G401 (cell line): ENCODE measurements around the gene EPB41L3. TPM values are rescaled to one million over a fixed set of nuclear protein-coding genes. Genes with fewer than 3 reads are reported as not detected.

ENCODE experiments used
- DNase-seq: peaks from one replicate; pipeline ENCODE4 v3.0.0-alpha.2; 2015; ENCODE audit warnings: low spot score
- in situ Hi-C: cut with HindIII; loops from 2 replicates; pipeline ENCODE4 v1.10.0; 2016; ENCODE audit warnings: low sequenced_read_pairs, mixed read lengths
- total RNA-seq: library from RNA; depleted of rRNA; stranded (reverse); fragments of >200 nt; shearing (Covaris generic); gene quantifications from 2 replicates; pipeline ENCODE4 v1.2.3, GENCODE V29; 2014

The EPB41L3 gene
- total RNA-seq, 1 experiment from 2014 or later, result 0.07 TPM

- no peak for DNase-seq
- in situ Hi-C loops, result no loop called here
Observed at GRCh38 chr18:5463390-5463789, 80.4 kb downstream of the EPB41L3 start.

DNA sequence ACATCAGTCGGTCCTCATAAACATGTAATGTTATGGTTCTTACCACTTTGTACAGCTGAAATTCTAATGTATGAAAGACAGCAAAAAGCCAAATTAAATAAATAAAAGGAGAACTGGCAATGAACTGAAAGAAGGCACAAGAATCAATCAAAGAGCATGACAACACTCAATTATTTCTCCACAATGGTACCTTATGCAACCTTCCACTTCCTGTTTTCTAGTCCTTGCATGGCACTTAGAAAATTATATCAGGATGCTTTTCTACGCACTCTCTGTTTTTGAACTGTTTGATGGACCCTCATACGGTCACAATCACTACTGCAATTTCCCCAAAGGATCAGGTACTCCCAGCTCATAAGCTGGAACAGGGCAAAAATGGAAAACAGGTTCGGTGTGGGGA lies 81.6 kb downstream of the EPB41L3 start:
- in situ Hi-C loops, result no loop called here
- no peak for DNase-seq

DNA sequence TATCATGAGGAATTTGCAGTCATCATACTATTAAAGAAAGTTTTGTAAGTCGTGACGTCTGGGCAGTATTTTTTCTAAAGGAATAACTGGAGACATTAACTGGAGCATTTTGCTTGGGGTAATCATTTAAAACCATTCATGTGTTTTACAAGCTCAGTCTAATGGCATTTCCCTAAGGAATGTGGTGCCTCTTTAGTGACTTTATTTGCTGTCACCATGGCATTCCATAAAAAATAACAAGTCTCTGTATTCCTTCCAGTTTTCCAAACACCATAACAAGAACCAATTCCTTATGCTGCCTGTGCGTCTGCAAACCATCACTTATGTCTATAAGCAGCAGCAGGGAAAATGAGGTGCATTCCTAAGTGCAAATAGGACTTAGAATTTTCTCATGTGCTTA lies 82.8 kb downstream of the EPB41L3 start:
- DNase-seq, result no peak
- in situ Hi-C loops, result no loop called here

DNA sequence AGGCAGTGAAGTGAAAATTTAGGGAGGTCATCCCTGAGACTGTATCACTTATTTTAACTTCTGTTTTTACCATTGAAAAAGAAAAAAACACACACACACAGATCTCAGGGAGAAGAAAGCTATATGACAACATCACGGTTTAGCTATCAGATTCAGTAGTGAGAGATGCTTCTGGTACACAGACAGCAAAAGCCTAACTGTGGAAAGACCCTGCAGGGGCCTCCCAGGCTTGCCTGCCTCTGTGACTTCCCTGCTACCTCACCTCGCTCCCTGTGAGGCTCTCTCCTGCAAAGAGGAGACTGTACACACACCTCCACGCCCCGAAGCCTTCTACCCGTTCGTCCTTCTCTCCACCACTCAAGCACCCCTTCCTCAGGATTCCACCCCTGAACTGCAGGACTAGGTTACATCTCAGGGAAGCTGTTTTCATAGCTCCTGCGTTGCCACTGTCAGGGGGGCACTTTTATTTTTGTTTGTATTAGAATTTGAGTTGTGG lies 86.3 kb downstream of the EPB41L3 start:
- DNase-seq, result peak; percentile 55
- in situ Hi-C loops, result no loop called here

DNA sequence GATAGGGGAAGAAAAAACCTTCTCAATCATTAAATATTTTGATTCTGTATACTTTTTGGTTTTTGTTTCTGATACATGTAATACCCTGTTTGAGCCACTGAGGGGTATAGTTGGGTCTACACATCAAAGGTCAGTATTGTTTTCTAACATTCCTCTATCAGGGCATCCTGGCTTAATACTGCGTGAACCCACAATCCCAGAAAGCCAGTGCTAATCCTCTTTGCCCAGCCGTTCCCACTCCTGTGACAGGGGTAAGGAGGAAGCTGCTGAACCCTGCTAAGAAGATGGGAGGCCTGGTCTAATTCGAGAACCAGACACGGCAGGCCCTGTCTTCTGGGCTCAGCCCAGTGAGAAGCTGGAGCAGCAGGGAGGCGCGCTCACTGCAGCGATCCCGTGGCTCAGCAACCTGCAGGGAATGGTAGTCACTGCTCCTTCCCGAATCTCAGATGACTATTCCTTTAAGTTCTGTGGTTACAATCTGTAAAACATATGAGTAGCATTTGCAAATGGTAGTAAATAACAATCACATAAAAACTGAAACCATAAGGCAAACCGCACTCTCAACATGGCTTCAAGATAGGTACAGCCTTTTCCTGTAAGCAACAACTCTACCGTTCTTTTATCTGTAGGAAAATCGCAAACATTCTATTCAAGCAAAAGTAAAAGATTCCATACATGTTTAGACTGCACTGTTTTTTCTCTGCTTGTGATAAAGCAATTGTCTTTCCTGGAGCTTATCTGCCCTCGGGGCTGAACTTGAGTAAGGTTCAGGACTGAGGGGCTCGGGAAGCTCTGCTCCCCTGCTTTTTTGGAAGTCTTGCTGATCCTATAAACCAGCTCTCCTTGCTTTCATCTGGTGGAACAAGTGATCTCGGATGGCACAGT lies 87.0 kb downstream of the EPB41L3 start:
- in situ Hi-C loops, result no loop called here
- DNase-seq, result peak; percentile 83

DNA sequence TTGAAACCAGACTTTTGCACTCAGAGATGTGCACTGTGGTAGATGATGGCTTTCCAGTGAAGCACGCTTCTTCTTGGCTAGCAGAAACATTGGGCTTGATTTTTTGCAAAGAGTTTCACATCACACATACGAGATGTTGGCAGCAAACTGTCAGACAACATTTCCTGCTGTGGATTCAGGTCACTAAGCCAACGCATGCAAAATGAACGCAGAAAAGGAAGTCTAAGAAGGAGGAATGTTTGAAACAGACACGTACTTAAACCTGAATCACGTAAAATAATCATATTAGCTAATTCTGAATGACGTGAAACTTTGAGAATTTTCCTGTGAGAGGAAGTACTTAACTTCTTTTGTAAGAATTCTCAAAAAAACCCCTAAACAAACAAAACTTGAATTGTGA lies 88.1 kb downstream of the EPB41L3 start:
- in situ Hi-C loops, result no loop called here
- DNase-seq, result peak; percentile 77

DNA sequence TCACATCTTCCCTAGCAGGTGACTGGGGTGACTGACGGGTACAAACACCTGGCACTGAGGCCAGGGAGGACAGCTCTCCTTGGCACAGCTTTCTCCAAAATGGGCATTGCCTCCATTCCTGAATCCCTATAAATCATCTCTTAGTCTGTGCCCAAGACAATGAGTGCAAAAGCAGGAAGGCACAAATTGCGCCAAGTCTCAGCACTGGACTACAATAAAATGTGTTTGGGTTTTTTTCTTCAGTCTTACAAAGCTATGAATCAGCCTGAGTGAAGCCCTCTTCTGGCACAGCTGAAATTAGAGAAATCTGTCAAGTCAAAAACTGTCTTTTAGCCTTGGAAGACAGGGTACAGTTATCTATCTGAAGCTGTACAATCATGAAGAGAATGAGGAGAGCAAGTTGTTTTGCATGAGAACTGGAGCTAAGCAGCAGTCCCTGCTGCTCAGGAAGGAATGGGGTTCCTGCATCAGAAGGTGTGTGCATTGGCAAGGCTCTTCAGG lies 90.8 kb downstream of the EPB41L3 start:
- peak; percentile 55 for DNase-seq
- in situ Hi-C loops, result no loop called here

GRCh38 chr18:5451871-5452270 lies 91.9 kb downstream of the EPB41L3 start:
- no peak for DNase-seq
- in situ Hi-C loops, result no loop called here

DNA sequence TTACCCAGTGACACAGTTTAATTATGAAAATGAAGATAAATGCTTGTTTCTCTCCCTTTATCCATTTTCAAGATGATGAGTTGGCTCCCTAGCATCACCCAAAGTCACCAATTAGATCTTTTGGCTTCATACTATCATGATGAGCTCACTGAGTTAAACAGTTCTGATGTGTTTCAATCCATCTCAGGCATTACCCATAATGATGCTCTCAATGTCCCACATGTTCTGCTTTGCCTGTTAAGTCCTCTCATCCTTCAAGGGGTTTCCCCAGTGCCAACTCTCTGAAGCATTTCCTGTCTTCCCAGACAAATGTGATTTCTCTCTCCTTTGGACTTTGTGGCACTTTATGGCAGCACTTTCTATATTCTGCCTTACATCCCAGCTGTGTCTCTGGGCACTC lies 92.6 kb downstream of the EPB41L3 start:
- in situ Hi-C loops, result no loop called here
- DNase-seq, result no peak

GRCh38 chr18:5449858-5450509 lies 93.8 kb downstream of the EPB41L3 start:
- DNase-seq, result no peak
- in situ Hi-C loops, result no loop called here

- in situ Hi-C loops, result no loop called here
- DNase-seq, result no peak
Observed at GRCh38 chr18:5447442-5447841, 96.4 kb downstream of the EPB41L3 start.

DNA sequence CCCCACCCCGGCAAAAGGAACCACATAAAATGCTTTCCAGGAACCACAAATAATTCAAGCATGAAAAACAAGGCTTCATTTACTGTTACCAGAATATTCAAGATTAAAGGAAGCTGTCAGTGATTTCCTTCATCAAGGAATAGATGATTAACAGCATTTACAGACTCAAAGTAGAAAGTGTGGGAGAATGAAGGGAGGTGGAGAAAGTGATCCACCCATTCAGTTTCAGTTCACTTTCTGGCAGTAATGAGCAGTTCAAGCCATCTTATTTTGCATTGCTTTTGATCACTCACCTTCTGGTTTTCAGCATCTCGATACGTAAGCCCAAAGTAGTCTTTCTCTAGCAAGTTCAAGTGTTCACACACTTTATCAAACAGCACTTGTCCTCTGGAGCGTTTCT lies 99.0 kb downstream of the EPB41L3 start:
- in situ Hi-C loops, result no loop called here

DNA sequence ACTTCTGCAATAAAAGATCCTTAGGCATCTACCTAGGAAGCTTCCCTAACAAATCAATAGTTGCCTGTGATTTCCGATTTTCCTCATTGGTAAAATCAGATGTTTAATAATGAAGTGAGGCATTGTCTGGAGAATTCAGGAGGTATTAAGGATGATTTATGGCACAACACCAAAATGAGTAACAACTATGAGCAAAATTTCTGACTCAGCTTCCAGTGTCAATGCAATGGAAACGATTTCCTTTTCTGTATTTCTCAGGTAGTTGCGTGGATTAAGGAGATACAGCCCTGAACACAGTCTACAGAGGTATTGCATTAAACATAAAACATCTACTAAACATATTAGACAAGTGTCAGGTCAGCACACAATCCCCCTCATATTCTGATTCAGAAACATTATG lies 99.5 kb downstream of the EPB41L3 start:
- in situ Hi-C loops, result no loop called here
- no peak for DNase-seq

More for the DNA sequence above, 99.0 kb downstream of the EPB41L3 start:
- no peak for DNase-seq

DNA sequence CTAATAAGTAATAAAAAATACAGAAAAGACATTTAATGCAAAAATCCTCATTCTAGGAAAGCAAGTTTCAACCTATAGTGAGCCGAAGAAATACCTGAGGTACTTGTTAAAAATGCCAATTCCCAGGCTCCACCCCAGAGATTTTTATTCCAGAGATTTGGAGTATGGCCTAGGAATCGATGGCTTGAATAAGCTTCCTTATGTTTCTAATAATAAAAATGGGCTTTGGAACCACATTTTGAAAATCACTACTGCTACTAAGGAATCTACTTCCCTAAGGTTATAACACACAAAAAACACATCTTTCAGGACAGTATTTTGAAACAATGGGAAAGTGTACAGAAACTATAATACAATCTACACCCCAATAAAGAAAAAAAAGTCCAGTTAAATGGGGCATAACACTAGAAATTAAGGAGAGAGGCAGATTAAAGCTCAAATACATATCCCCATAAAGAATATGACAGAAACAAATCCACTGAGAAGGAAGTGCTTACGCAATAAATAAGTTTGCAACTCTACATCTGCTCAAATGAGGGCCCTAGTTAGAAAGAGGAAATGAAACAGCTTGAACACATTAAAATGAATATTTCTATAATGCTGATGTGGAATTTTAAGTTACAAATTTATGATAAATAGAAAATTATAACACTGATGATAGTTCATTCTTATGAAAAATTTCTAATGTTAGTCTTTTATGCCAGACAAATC lies 103.7 kb downstream of the EPB41L3 start:
- in situ Hi-C loops, result no loop called here
- DNase-seq, result no peak

DNA sequence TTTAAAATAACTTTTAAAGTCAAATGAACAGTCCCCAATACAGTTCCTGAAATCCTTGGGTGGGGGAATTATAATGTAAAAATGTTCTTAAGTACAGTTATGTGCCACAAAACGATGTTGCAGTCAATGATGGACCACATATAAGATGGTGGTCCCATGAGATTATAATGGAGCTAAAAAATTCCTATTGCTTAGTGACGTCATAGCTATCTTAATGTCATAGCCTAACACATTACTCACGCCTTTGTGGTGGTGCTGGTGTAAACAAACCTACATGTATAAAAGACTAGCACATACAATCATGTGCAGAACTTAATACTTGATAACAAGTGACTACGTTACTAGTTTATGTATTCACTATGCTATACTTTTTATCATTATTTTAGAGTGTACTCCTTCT lies 109.4 kb downstream of the EPB41L3 start:
- DNase-seq, result no peak
- in situ Hi-C loops, result no loop called here

DNA sequence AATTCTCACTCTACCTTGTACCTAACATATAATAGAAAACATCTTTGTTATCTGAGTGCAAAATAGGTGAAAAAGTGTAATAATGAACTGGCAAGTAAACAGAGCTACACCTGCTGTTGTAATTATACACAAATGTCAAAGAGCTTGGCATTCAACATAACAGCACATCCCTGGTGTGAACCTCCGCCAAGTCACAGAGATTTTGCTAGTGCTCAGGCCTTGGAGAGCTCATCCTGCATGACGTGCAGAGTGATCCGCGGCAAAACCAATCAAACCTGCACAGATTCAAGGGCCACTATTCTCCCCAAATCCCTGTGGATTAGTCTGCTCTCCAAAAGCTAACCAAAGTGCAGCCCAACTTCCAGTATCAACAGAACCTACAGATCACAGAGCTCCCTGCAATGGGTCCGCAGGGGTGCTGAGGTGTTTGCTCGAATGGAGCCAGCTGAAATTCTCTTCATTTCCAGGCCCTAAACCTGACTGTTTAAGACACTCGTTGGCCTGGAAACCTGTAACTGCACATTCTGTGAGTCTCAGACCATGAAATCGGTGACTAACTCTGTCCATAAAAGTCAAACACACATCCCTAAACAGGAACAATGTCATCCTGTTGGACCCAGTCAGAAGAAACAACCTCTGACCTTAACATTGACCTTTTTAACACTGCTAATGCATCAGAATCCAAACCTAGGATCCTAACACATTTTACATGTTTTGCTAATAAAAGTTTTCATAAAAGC lies 111.8 kb downstream of the EPB41L3 start:
- peak; percentile 96 for DNase-seq
- in situ Hi-C loops, result no loop called here

GRCh38 chr18:5430131-5430530 lies 113.7 kb downstream of the EPB41L3 start:
- in situ Hi-C loops, result no loop called here
- DNase-seq, result no peak

DNA sequence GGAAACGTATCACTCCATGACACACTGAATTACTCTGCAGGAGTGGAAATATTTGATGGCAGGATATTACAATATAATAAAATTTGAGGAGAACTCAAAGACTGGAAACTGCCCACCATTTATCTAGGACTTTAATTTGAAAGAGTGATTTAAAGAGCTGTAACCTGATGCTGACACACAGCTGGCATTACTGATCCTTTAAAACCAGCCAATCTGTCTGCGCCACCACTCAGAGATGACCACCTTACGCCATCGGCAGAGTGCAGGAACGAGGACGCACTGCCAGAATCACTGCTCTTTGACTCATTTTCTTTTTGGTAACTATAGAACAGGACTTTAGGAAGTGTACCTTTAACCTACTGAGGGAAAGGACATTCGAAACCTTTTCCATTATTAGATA lies 114.1 kb downstream of the EPB41L3 start:
- in situ Hi-C loops, result no loop called here
- DNase-seq, result no peak

- no peak for DNase-seq
- in situ Hi-C loops, result no loop called here
Observed at GRCh38 chr18:5425721-5426120, 118.1 kb downstream of the EPB41L3 start.
